ENCODE measurements around the gene EIF1AD.

DNA sequence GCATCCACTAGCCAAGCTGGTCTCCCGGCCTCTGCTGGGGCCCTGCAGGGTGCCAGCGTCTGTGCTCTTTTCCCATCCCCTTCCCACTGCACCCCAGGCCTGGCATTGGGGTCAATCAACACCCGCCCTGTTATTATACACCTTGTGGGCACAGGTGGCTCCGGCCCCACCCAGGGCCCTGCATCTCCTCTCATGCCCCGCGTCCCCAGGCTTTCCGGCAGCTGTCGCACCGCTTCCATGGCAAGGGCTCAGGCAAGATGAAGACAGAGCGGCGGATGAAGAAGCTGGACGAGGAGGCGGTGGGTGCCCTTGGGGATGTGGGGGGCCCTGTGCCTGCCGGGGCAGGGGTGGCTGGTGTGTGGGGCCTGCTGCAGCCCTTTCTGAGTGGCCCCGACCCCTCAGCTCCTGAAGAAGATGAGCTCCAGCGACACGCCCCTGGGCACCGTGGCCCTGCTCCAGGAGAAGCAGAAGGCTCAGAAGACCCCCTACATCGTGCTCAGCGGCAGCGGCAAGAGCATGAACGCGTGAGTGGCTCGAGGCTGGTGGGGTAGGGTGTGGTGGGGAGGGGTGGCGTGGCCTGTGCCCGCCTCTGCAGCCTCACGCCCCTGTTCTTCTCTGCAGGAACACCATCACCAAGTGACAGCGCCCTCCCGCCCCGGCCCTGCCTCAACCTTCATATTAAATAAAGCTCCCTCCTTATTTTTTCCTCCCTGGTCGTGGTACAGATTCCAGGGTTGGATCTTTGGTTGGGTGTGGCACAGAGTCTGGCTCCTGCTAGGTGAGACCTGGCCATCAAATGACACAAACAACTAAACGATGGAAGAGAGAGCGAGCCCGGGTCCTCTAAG is 23.3 kb downstream of the EIF1AD start:
- TF ChIP-seq CTCF (IDR thresholded peaks at IDR 0.05) (no peak), POLR2A (IDR thresholded peaks at IDR 0.05) (no peak)
